Thyroid gland (tissue), 4 donors: ENCODE measurements around the gene PDE1C. TPM values are rescaled to one million over a fixed set of nuclear protein-coding genes. Genes with fewer than 3 reads are reported as not detected.
A peak's percentile ranks its signal among the peaks of the same experiment; 100 is the strongest.

Experiments used
- DNase-seq, 2 donors: peaks; one replicate each; pipeline ENCODE4 v3.0.0-alpha.2; 2019
- H3K27ac ChIP-seq, 3 donors: fragments of 200-600 bp; sonication (generic); 1 replicate in 2 of 3; 2 replicates in 1 of 3; pipeline ENCODE4 v1.5.1; 2016 to 2019; ENCODE audit warnings: mild to moderate bottlenecking in 1 of 3, moderate library complexity in 1 of 3
- H3K27me3 ChIP-seq: fragments of 200-600 bp; sonication (generic); one replicate; pipeline ENCODE4 v1.5.1; 2019
- H3K36me3 ChIP-seq, 2 donors: fragments of 200-600 bp; sonication (generic); one replicate each; pipeline ENCODE4 v1.5.1; 2016 to 2019
- H3K4me1 ChIP-seq, 2 donors: fragments of 200-600 bp; sonication (generic); one replicate each; pipeline ENCODE4 v1.5.1; 2017 to 2019
- H3K4me3 ChIP-seq, 3 donors: fragments of 200-600 bp; sonication (generic); replicated peaks in 1 of 3; 1 replicate in 2 of 3; 2 replicates in 1 of 3; pipeline ENCODE4 v1.5.1; 2016; ENCODE audit warnings: mild to moderate bottlenecking in 1 of 3
- H3K9me3 ChIP-seq: fragments of 200-600 bp; sonication (generic); one replicate; pipeline ENCODE4 v1.5.1; 2017
- POLR2A ChIP-seq, 2 donors: fragments of 450-650 bp; IDR thresholded peaks; one replicate each; pipeline ENCODE4 v1.6.1; 2017; ENCODE audit warnings: antibody characterized with exemption in 2 of 2, mild to moderate bottlenecking in 2 of 2, moderate library complexity in 1 of 2
- WGBS, 2 donors: methylation state at CpG; one replicate each; pipeline ENCODE4 v1.1.5; 2017; 5-methylcytosine and 5-hydroxymethylcytosine counted together
- intact Hi-C: fragments of 100-400 bp; cut with DNase I; formaldehyde crosslinking; loops from one replicate; pipeline ENCODE4 v1.15.1; 2023
- total RNA-seq, 4 donors: library from RNA; depleted of rRNA; stranded (reverse); fragments of >200 nt; gene quantifications; one replicate each; pipeline ENCODE4 v1.2.3, GENCODE V29; 2016
- TF ChIP-seq, protein P1 (sequence below), 6 experiments: fragments of 200-600 bp in 3 of 6; fragments of 450-650 bp in 3 of 6; sonication (generic) in 3 of 6; IDR thresholded peaks; one replicate each; pipeline ENCODE4 v1.5.1; 2016 to 2019; ENCODE audit warnings: antibody characterized with exemption in 6 of 6, mild to moderate bottlenecking in 2 of 6, inconsistent platforms in 1 of 6, moderate library complexity in 1 of 6

Gene PDE1C
- 1 to 10 TPM; 2.8 to 7.8 (median 4.0) TPM for total RNA-seq

DNA sequence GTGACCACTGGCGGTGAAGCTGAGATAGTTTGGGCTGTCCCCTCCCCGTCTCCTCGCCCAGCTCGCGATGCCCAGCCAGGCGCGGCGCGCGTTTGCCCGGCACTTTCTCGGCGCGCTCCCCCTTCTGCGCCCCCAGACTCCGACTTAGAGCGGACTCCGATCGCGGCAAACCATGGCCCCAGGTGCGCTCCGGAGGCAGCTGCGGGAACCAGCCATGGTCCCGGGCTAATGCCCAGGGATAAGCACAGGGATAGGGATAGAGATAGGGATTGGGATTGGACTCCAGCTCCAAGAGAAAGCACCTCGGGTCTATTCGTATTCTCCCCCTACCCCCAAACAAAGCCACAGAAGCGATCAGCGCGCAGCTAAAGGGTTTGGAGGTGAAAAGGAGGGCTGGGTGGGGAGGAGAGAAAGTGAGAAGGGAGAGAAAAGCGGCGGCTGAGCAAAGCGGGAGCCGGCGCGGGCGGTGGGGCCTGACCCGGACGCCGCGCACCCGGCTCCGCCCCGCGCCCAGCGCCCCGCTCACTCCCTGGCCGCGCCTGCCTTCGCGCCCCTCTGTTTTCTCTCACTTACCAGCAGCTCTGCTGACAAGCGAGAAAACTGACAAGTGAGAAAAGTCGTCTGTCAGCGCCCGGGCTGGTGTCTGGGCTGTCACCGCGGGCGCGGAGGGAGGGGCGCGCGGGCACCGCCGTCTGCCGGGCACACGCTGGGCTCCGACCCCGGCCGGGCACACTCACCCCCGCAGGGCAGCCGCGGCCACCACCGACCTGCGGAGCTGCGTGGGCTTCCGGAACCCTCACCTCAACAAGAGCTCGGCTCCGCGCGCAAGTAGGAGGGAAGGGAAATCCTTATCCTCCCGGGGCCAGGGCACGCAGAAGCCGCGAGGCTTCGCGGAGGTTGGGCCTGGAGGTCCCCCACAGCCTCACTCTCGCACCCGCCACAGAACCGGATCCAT, at the start of gene PDE1C:
TSS of gene PDE1C (minus strand) at position 2 of the 955 bp plus-strand sequence.
- Histone ChIP-seq H3K36me3 (no peaks in the 10 kb centered on the region), H3K4me3 (peak within 1 kb of the TSS in 1 of 3 donors; percentile 21), H3K27ac (no peak within 1 kb of the TSS), H3K9me3 (no peaks in the 10 kb centered on the region), H3K27me3 (no peaks in the 10 kb centered on the region), H3K4me1 (no peaks in the 10 kb centered on the region)
- intact Hi-C loops: no loop called here
- TF ChIP-seq POLR2A (IDR thresholded peaks at IDR 0.05): no peak
- TF ChIP-seq, protein P1, sequence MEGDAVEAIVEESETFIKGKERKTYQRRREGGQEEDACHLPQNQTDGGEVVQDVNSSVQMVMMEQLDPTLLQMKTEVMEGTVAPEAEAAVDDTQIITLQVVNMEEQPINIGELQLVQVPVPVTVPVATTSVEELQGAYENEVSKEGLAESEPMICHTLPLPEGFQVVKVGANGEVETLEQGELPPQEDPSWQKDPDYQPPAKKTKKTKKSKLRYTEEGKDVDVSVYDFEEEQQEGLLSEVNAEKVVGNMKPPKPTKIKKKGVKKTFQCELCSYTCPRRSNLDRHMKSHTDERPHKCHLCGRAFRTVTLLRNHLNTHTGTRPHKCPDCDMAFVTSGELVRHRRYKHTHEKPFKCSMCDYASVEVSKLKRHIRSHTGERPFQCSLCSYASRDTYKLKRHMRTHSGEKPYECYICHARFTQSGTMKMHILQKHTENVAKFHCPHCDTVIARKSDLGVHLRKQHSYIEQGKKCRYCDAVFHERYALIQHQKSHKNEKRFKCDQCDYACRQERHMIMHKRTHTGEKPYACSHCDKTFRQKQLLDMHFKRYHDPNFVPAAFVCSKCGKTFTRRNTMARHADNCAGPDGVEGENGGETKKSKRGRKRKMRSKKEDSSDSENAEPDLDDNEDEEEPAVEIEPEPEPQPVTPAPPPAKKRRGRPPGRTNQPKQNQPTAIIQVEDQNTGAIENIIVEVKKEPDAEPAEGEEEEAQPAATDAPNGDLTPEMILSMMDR (IDR thresholded peaks at IDR 0.05): no peak
- 3 to 4% methylated on average over 38 to 49 of the region's 88 CpGs for WGBS, 2 donors
- DNase-seq: peak in 1 of 2 donors; percentile 5

DNA sequence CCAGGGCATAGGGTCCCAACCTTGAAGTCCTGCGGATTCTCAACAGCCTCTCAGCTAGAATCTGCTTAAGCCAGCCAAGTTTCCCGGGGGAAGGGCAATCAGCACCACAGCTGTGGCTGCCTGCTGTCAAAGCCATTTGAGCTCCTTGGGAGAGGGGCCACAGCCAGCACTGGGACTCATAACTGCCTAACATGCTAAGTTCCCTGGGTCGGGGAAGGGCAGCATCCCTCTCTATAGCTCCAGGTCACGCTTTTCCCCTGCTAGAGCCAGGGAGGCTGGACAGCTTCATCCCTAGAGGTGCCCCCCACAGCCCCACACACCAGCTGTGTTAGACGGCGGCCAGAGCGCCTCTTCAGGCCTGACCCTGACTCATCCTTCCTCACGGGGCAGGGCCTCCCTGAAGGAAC, 49.6 kb upstream of the PDE1C start:
- no peak overlapping the region for H3K27ac ChIP-seq
- no peaks in the 10 kb centered on the region for H3K9me3 ChIP-seq
- intact Hi-C loops: no loop called here
- H3K36me3 ChIP-seq: no peaks in the 10 kb centered on the region
- no peak overlapping the region for H3K4me3 ChIP-seq
- no peaks in the 10 kb centered on the region for H3K4me1 ChIP-seq
- H3K27me3 ChIP-seq: no peaks in the 10 kb centered on the region
- 33 to 67% methylated on average over 1 to 7 of the region's 8 CpGs for WGBS, 2 donors
- TF ChIP-seq, protein P1 (IDR thresholded peaks at IDR 0.05): no peak
- TF ChIP-seq POLR2A (IDR thresholded peaks at IDR 0.05): no peak
- DNase-seq: no peak

DNA sequence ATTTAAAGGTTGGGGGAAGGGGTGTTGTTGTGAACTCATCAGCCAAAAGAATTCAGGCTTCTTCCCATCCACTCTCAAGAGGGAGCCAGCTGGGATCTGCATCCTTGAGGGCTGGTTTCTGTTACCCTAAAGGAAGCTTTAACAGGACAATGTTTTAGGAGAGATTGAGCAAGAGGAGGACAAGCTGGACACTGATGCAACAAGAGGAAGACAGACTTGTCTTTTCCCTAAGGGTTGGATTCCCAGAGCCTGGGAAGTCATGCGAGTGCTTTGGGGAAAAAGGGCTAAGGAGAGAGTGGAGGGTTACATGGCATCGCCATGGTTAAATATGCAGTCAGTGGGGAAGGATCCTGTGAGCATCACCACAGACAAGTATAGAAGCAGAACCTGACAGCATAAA, 47.6 kb upstream of the PDE1C start:
- no peak overlapping the region for H3K4me3 ChIP-seq
- DNase-seq: no peak
- no peaks in the 10 kb centered on the region for H3K36me3 ChIP-seq
- 61 to 84% methylated on average over 2 of the region's 2 CpGs for WGBS, 2 donors
- no peaks in the 10 kb centered on the region for H3K4me1 ChIP-seq
- H3K27ac ChIP-seq: no peak overlapping the region
- intact Hi-C loops: no loop called here
- no peaks in the 10 kb centered on the region for H3K27me3 ChIP-seq
- H3K9me3 ChIP-seq: no peaks in the 10 kb centered on the region
- TF ChIP-seq, protein P1 (IDR thresholded peaks at IDR 0.05): no peak
- no peak for TF ChIP-seq POLR2A (IDR thresholded peaks at IDR 0.05)

DNA sequence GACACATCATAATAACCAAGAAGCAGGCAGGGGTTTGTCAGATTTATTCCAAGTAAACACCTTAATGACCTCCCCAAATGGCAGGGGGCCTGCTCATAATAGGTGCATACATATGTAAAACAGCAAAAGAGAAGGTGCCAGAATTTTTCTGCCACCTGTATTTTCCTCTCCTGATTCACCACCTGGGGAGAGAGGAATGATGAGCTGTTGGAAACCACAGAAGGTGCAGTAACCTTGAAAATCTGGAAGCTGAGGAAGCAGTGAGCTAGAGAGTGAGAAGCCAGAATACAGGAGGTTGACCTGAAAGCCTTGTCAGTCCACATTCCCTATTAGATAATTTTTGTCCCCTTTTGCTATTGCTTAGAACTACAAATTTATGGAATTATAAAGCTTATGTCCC, 46.2 kb upstream of the PDE1C start:
- TF ChIP-seq, protein P1 (IDR thresholded peaks at IDR 0.05): no peak
- no peak for TF ChIP-seq POLR2A (IDR thresholded peaks at IDR 0.05)
- Histone ChIP-seq H3K36me3 (no peaks in the 10 kb centered on the region), H3K27me3 (no peaks in the 10 kb centered on the region), H3K9me3 (no peaks in the 10 kb centered on the region), H3K4me3 (no peak overlapping the region), H3K4me1 (no peaks in the 10 kb centered on the region), H3K27ac (no peak overlapping the region)
- no peak for DNase-seq
- intact Hi-C loops: no loop called here

DNA sequence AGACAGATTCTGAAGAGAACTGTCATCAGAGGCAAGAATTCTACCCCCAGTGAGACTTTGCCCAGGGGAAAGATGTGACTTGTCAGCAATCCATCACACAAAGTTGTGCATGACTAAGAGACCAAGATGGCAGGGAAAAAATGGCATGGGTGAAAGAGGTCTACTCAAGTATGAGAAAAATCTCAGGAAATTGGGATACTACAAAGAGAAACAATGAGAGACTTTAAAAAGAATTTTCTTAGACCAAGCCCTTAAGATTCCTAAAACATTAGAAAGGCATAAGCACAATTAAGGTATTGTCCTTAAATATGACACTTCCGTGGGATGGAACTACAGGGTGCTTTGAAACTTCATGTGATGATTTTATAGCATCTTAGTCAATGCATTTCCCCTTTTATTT, 45.6 kb upstream of the PDE1C start:
- Histone ChIP-seq H3K4me3 (no peak overlapping the region), H3K9me3 (no peaks in the 10 kb centered on the region), H3K36me3 (no peaks in the 10 kb centered on the region), H3K27ac (no peak overlapping the region), H3K27me3 (no peaks in the 10 kb centered on the region), H3K4me1 (no peaks in the 10 kb centered on the region)
- WGBS, 2 donors: 68 to 85% methylated on average over 1 of the region's 1 CpG
- TF ChIP-seq, protein P1 (IDR thresholded peaks at IDR 0.05): no peak
- TF ChIP-seq POLR2A (IDR thresholded peaks at IDR 0.05): no peak
- no peak for DNase-seq
- intact Hi-C loops: no loop called here
